BLaER1 treated with 17β-estradiol and CSF1 and Interleukin-3, amounts not matched to agents 10 nM and 100 nM (cell line): ENCODE measurements around the gene EDC3.

Experiments
- H3K27ac ChIP-seq, 11 experiments: shearing (Covaris generic); formaldehyde crosslinking; 2 replicates each; pipeline ENCODE4 v1.8.1; 2022
- H3K27me3 ChIP-seq, 11 experiments: shearing (Covaris generic); formaldehyde crosslinking; 2 replicates each; pipeline ENCODE4 v1.8.1; 2022
- H3K36me3 ChIP-seq, 11 experiments: shearing (Covaris generic); formaldehyde crosslinking; 2 replicates each; pipeline ENCODE4 v1.8.1; 2022
- H3K4me1 ChIP-seq, 10 experiments: shearing (Covaris generic); formaldehyde crosslinking; 2 replicates each; pipeline ENCODE4 v1.8.1; 2022
- H3K4me2 ChIP-seq, 11 experiments: shearing (Covaris generic); formaldehyde crosslinking; 2 replicates each; pipeline ENCODE4 v1.8.1; 2022
- H3K4me3 ChIP-seq, 10 experiments: shearing (Covaris generic); formaldehyde crosslinking; 2 replicates each; pipeline ENCODE4 v1.8.1; 2022
- H3K9ac ChIP-seq, 11 experiments: shearing (Covaris generic); formaldehyde crosslinking; 2 replicates each; pipeline ENCODE4 v1.8.1; 2022
- H3K9me3 ChIP-seq, 11 experiments: shearing (Covaris generic); formaldehyde crosslinking; replicated peaks in 1 of 11; 2 replicates each; pipeline ENCODE4 v1.8.1; 2022
- H4K20me1 ChIP-seq, 11 experiments: shearing (Covaris generic); formaldehyde crosslinking; 2 replicates each; pipeline ENCODE4 v1.8.1; 2022
- Cebpa-rat ChIP-seq, 11 experiments: shearing (Covaris generic); IDR thresholded peaks; 2 replicates each; pipeline ENCODE4 v1.8.1; 2022

The EDC3 gene

GRCh38 chr15:74610302-74610951 lies 85.4 kb downstream of the EDC3 start:
- Histone ChIP-seq H4K20me1 (peaks cover 0 to 11% (median 0%) of the 10 kb centered on the region in 11 experiments; a peak in 2 of 22 replicates), H3K36me3 (no peaks in the 10 kb centered on the region), H3K4me2 (peak overlapping the region in 9 of 11 experiments; percentile 30 to 74 (median 58); a peak in 16 of 22 replicates), H3K27me3 (no peaks in the 10 kb centered on the region), H3K9me3 (no peaks in the 10 kb centered on the region), H3K4me3 (no peak overlapping the region), H3K27ac (peak overlapping the region in 4 of 11 experiments; percentile 43 to 54 (median 50); a peak in 6 of 22 replicates), H3K9ac (peak overlapping the region in 3 of 11 experiments; percentile 1 to 54 (median 44); a peak in 7 of 22 replicates), H3K4me1 (peaks cover 0 to 45% (median 34%) of the 10 kb centered on the region in 10 experiments; a peak in 16 of 20 replicates)
- peak in 1 of 11 experiments; percentile 54; a peak in 1 of 22 replicates for TF ChIP-seq Cebpa-rat (IDR thresholded peaks at IDR 0.05)

- Histone ChIP-seq H3K9ac (peak overlapping the region in 2 of 11 experiments; percentile 1 to 44; a peak in 3 of 22 replicates), H3K27me3 (no peaks in the 10 kb centered on the region), H3K36me3 (no peaks in the 10 kb centered on the region), H3K9me3 (no peaks in the 10 kb centered on the region), H4K20me1 (peaks cover 0 to 11% (median 0%) of the 10 kb centered on the region in 11 experiments; a peak in 2 of 22 replicates), H3K4me1 (peaks cover 0 to 49% (median 38%) of the 10 kb centered on the region in 10 experiments; a peak in 16 of 20 replicates), H3K4me2 (peak overlapping the region in 8 of 11 experiments; percentile 33 to 74 (median 58); a peak in 11 of 22 replicates), H3K27ac (no peak overlapping the region), H3K4me3 (no peak overlapping the region)
- TF ChIP-seq Cebpa-rat (IDR thresholded peaks at IDR 0.05), result no peak
Observed at GRCh38 chr15:74609938-74610301, 85.9 kb downstream of the EDC3 start.

GRCh38 chr15:74608786-74609185 lies 87.0 kb downstream of the EDC3 start:
- peaks cover 0 to 11% (median 0%) of the 10 kb centered on the region in 11 experiments; a peak in 2 of 22 replicates for H4K20me1 ChIP-seq

GRCh38 chr15:74605795-74606150 lies 90.1 kb downstream of the EDC3 start:
- peaks cover 0 to 25% (median 0%) of the 10 kb centered on the region in 11 experiments; a peak in 3 of 22 replicates for H4K20me1 ChIP-seq
- no peak overlapping the region for H3K4me2 ChIP-seq
- no peaks in the 10 kb centered on the region for H3K36me3 ChIP-seq
- no peaks in the 10 kb centered on the region for H3K27me3 ChIP-seq
- TF ChIP-seq Cebpa-rat (IDR thresholded peaks at IDR 0.05), result no peak
- no peak overlapping the region for H3K4me3 ChIP-seq
- no peak overlapping the region for H3K27ac ChIP-seq
- no peak overlapping the region for H3K9ac ChIP-seq
- H3K4me1 ChIP-seq, result peaks cover 0 to 36% (median 26%) of the 10 kb centered on the region in 10 experiments; a peak in 16 of 20 replicates
- no peaks in the 10 kb centered on the region for H3K9me3 ChIP-seq

More at GRCh38 chr15:74608786-74609185, 87.0 kb downstream of the EDC3 start:
- Histone ChIP-seq H3K4me2 (no peak overlapping the region), H3K27me3 (no peaks in the 10 kb centered on the region), H3K9ac (no peak overlapping the region), H3K36me3 (no peaks in the 10 kb centered on the region), H3K27ac (no peak overlapping the region), H3K4me1 (peaks cover 0 to 47% (median 38%) of the 10 kb centered on the region in 10 experiments; a peak in 16 of 20 replicates), H3K4me3 (no peak overlapping the region), H3K9me3 (no peaks in the 10 kb centered on the region)
- TF ChIP-seq Cebpa-rat (IDR thresholded peaks at IDR 0.05), result no peak

GRCh38 chr15:74604983-74605794 lies 90.6 kb downstream of the EDC3 start:
- Histone ChIP-seq H3K4me1 (peaks cover 0 to 30% (median 21%) of the 10 kb centered on the region in 10 experiments; a peak in 16 of 20 replicates), H3K27ac (peak overlapping the region in 1 of 11 experiments; percentile 28; a peak in 2 of 22 replicates), H3K9me3 (no peaks in the 10 kb centered on the region), H3K27me3 (no peaks in the 10 kb centered on the region), H3K36me3 (no peaks in the 10 kb centered on the region), H3K9ac (peak overlapping the region in 6 of 11 experiments; percentile 8 to 56 (median 34); a peak in 5 of 22 replicates), H3K4me3 (no peak overlapping the region), H3K4me2 (peak overlapping the region in 7 of 11 experiments; percentile 0 to 47 (median 32); a peak in 12 of 22 replicates), H4K20me1 (peaks cover 0 to 25% (median 0%) of the 10 kb centered on the region in 11 experiments; a peak in 3 of 22 replicates)
- TF ChIP-seq Cebpa-rat (IDR thresholded peaks at IDR 0.05), result no peak

GRCh38 chr15:74603789-74604705 lies 91.8 kb downstream of the EDC3 start:
- Histone ChIP-seq H4K20me1 (peaks cover 0 to 25% (median 0%) of the 10 kb centered on the region in 11 experiments; a peak in 2 of 22 replicates), H3K9me3 (no peaks in the 10 kb centered on the region), H3K27ac (peak overlapping the region in 1 of 11 experiments; percentile 28; a peak in 4 of 22 replicates), H3K4me1 (peaks cover 2 to 28% (median 23%) of the 10 kb centered on the region in 10 experiments; a peak in 18 of 20 replicates), H3K4me3 (no peak overlapping the region), H3K4me2 (peak overlapping the region in 6 of 11 experiments; percentile 0 to 47 (median 33); a peak in 10 of 22 replicates), H3K9ac (peak overlapping the region in 5 of 11 experiments; percentile 8 to 56 (median 32); a peak in 4 of 22 replicates), H3K27me3 (no peaks in the 10 kb centered on the region), H3K36me3 (no peaks in the 10 kb centered on the region)
- no peak for TF ChIP-seq Cebpa-rat (IDR thresholded peaks at IDR 0.05)

GRCh38 chr15:74603026-74603788 lies 92.6 kb downstream of the EDC3 start:
- Histone ChIP-seq H3K36me3 (no peaks in the 10 kb centered on the region), H3K9ac (peak overlapping the region in 1 of 11 experiments; percentile 14; a peak in 1 of 22 replicates), H3K27me3 (no peaks in the 10 kb centered on the region), H3K4me1 (peaks cover 10 to 34% (median 30%) of the 10 kb centered on the region in 10 experiments), H3K27ac (no peak overlapping the region), H3K4me3 (no peak overlapping the region), H3K4me2 (no peak overlapping the region), H4K20me1 (peaks cover 0 to 19% (median 0%) of the 10 kb centered on the region in 11 experiments; a peak in 2 of 22 replicates), H3K9me3 (no peaks in the 10 kb centered on the region)
- TF ChIP-seq Cebpa-rat (IDR thresholded peaks at IDR 0.05), result no peak
